Uterus (tissue), 4 donors: ENCODE data around the gene ANKK1. TPM values are rescaled to one million over a fixed set of nuclear protein-coding genes. Genes with fewer than 3 reads are reported as not detected.

ENCODE experiments used
- DNase-seq, 2 donors: peaks; one replicate each; pipeline ENCODE4 v3.0.0-alpha.2; 2019 to 2020
- H3K27ac ChIP-seq, 2 donors: fragments of 200-600 bp; sonication (generic); 1 replicate in 1 of 2; 2 replicates in 1 of 2; pipeline ENCODE4 v1.5.1; 2016 to 2018
- H3K27me3 ChIP-seq, 2 donors: fragments of 200-600 bp; sonication (generic); one replicate each; pipeline ENCODE4 v1.5.1; 2018 to 2019; ENCODE audit warnings: control low read depth in 1 of 2
- H3K36me3 ChIP-seq, 2 donors: fragments of 200-600 bp; sonication (generic); one replicate each; pipeline ENCODE4 v1.5.1; 2019; ENCODE audit warnings: control low read depth in 1 of 2
- H3K4me1 ChIP-seq, 2 donors: fragments of 200-600 bp; sonication (generic); one replicate each; pipeline ENCODE4 v1.5.1; 2018 to 2019; ENCODE audit warnings: control low read depth in 1 of 2
- H3K4me3 ChIP-seq, 2 donors: fragments of 200-600 bp; sonication (generic); 1 replicate in 1 of 2; 2 replicates in 1 of 2; pipeline ENCODE4 v1.5.1; 2018 to 2019; ENCODE audit warnings: mild to moderate bottlenecking in 1 of 2
- H3K9me3 ChIP-seq, 2 donors: fragments of 200-600 bp; sonication (generic); one replicate each; pipeline ENCODE4 v1.5.1; 2019; ENCODE audit warnings: control low read depth in 1 of 2
- POLR2A ChIP-seq, 2 donors: fragments of 450-650 bp; IDR thresholded peaks; one replicate each; pipeline ENCODE4 v1.6.1; 2016; ENCODE audit warnings: antibody characterized with exemption in 2 of 2, mild to moderate bottlenecking in 1 of 2, moderate library complexity in 1 of 2
- intact Hi-C: fragments of 100-400 bp; cut with DNase I; formaldehyde crosslinking; loops from one replicate; pipeline ENCODE4 v1.15.1; 2023; ENCODE audit warnings: low total_unique reads
- total RNA-seq, 4 donors: library from RNA; depleted of rRNA in 3 of 4; stranded (reverse); fragments of >200 nt in 3 of 4; gene quantifications; one replicate each; pipeline versions ENCODE4 v1.1.0 to v1.2.4, GENCODE V29; 2014 to 2023
- TF ChIP-seq, protein P1 (sequence below), 4 experiments: fragments of 200-600 bp in 2 of 4; fragments of 450-650 bp in 2 of 4; sonication (generic) in 2 of 4; IDR thresholded peaks; one replicate each; pipeline ENCODE4 v1.5.1; 2016 to 2019; ENCODE audit warnings: antibody characterized with exemption in 4 of 4, mild to moderate bottlenecking in 2 of 4, moderate library complexity in 1 of 4
- donor health status: DM: yes; HTN: yes; CAD: no.

The ANKK1 gene
- total RNA-seq, 4 donors from 2014 or later: 0.41 to 1.0 TPM; not detected in 2

- Histone ChIP-seq H3K36me3 (no peaks in the 10 kb centered on the region), H3K27ac (no peak overlapping the region), H3K4me3 (no peak overlapping the region), H3K27me3 (no peaks in the 10 kb centered on the region), H3K4me1 (no peaks in the 10 kb centered on the region), H3K9me3 (no peaks in the 10 kb centered on the region)
- no peak for TF ChIP-seq POLR2A (IDR thresholded peaks at IDR 0.05)
- TF ChIP-seq, protein P1, sequence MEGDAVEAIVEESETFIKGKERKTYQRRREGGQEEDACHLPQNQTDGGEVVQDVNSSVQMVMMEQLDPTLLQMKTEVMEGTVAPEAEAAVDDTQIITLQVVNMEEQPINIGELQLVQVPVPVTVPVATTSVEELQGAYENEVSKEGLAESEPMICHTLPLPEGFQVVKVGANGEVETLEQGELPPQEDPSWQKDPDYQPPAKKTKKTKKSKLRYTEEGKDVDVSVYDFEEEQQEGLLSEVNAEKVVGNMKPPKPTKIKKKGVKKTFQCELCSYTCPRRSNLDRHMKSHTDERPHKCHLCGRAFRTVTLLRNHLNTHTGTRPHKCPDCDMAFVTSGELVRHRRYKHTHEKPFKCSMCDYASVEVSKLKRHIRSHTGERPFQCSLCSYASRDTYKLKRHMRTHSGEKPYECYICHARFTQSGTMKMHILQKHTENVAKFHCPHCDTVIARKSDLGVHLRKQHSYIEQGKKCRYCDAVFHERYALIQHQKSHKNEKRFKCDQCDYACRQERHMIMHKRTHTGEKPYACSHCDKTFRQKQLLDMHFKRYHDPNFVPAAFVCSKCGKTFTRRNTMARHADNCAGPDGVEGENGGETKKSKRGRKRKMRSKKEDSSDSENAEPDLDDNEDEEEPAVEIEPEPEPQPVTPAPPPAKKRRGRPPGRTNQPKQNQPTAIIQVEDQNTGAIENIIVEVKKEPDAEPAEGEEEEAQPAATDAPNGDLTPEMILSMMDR (IDR thresholded peaks at IDR 0.05): no peak
- DNase-seq: no peak
- intact Hi-C loops: no loop called here
Measured at GRCh38 chr11:113420808-113421207, 33.2 kb downstream of the ANKK1 start.

GRCh38 chr11:113426686-113427085 lies 39.1 kb downstream of the ANKK1 start:
- TF ChIP-seq, protein P1 (IDR thresholded peaks at IDR 0.05): no peak
- H3K9me3 ChIP-seq: no peaks in the 10 kb centered on the region
- intact Hi-C loops: no loop called here
- no peaks in the 10 kb centered on the region for H3K36me3 ChIP-seq
- H3K27me3 ChIP-seq: no peaks in the 10 kb centered on the region
- no peak for DNase-seq
- H3K27ac ChIP-seq: no peak overlapping the region
- no peaks in the 10 kb centered on the region for H3K4me1 ChIP-seq
- H3K4me3 ChIP-seq: no peak overlapping the region

DNA sequence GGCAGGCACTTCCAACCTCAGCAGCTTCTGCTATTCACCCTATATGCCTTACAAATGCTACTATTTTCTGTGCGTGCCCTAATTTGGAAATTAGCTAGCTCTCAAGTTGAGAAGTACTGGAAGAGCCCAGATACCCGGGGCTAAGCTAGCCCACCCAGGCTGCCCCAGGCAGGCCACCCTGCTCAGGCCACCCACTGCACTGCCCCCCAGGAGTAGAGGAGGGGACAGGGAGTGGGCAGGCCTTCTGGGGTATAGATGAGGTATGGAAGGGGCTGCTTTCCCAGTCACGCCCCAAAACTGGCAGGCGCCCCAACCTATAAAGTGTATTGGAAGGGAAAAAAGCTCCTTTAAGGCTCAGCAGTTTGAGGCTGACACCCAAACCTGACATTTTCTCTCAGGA lies 44.2 kb downstream of the ANKK1 start:
- no peak overlapping the region for H3K27ac ChIP-seq
- no peak overlapping the region for H3K4me3 ChIP-seq
- H3K27me3 ChIP-seq: no peaks in the 10 kb centered on the region
- H3K36me3 ChIP-seq: no peaks in the 10 kb centered on the region
- intact Hi-C loops: no loop called here
- no peaks in the 10 kb centered on the region for H3K4me1 ChIP-seq
- TF ChIP-seq POLR2A (IDR thresholded peaks at IDR 0.05): no peak
- TF ChIP-seq, protein P1 (IDR thresholded peaks at IDR 0.05): no peak
- no peaks in the 10 kb centered on the region for H3K9me3 ChIP-seq
- DNase-seq: no peak

GRCh38 chr11:113435190-113435968 lies 47.8 kb downstream of the ANKK1 start:
- intact Hi-C loops: no loop called here

GRCh38 chr11:113436672-113437252 lies 49.2 kb downstream of the ANKK1 start:
- Histone ChIP-seq H3K9me3 (no peaks in the 10 kb centered on the region), H3K27ac (no peak overlapping the region), H3K4me3 (no peak overlapping the region), H3K36me3 (no peaks in the 10 kb centered on the region), H3K4me1 (no peaks in the 10 kb centered on the region), H3K27me3 (no peaks in the 10 kb centered on the region)
- DNase-seq: no peak
- intact Hi-C loops: no loop called here
- TF ChIP-seq, protein P1 (IDR thresholded peaks at IDR 0.05): no peak
- TF ChIP-seq POLR2A (IDR thresholded peaks at IDR 0.05): no peak

More at GRCh38 chr11:113435190-113435968, 47.8 kb downstream of the ANKK1 start:
- TF ChIP-seq, protein P1 (IDR thresholded peaks at IDR 0.05): no peak
- TF ChIP-seq POLR2A (IDR thresholded peaks at IDR 0.05): no peak
- Histone ChIP-seq H3K27ac (no peak overlapping the region), H3K4me3 (no peak overlapping the region), H3K27me3 (no peaks in the 10 kb centered on the region), H3K4me1 (no peaks in the 10 kb centered on the region), H3K36me3 (no peaks in the 10 kb centered on the region), H3K9me3 (no peaks in the 10 kb centered on the region)
- DNase-seq: no peak
